Type B pancreatic cell (in vitro differentiated cells): ENCODE results near the gene GATAD2B. TPM values are rescaled to one million over a fixed set of nuclear protein-coding genes. Genes with fewer than 3 reads are reported as not detected.
"Not testable (repeated sequence)": the region's sequence is repeated elsewhere in the genome, so short reads cannot be mapped to it uniquely, and the experiment has no call there.

ENCODE experiments used
- DNase-seq: peaks from one replicate; pipeline ENCODE4 v3.0.0; 2021; ENCODE audit warnings: mixed read lengths; ENCODE audit not compliant: unreplicated experiment; ENCODE audit errors: extremely low spot score
- H3K27ac Mint-ChIP-seq: 2 replicates; pipeline ENCODE4 v1.8.0; 2021; ENCODE audit warnings: mild to moderate bottlenecking, mixed read lengths
- H3K27me3 Mint-ChIP-seq: 2 replicates; pipeline ENCODE4 v1.8.0; 2021; ENCODE audit warnings: mixed read lengths
- H3K36me3 Mint-ChIP-seq: 2 replicates; pipeline ENCODE4 v1.8.0; 2021; ENCODE audit warnings: mixed read lengths
- H3K4me1 Mint-ChIP-seq: one replicate; pipeline ENCODE4 v1.8.0; 2021; ENCODE audit warnings: mixed read lengths; ENCODE audit not compliant: unreplicated experiment
- H3K4me3 Mint-ChIP-seq: 2 replicates; pipeline ENCODE4 v1.8.0; 2021; ENCODE audit warnings: mild to moderate bottlenecking, mixed read lengths
- H3K9me3 Mint-ChIP-seq: 2 replicates; pipeline ENCODE4 v1.8.0; 2021; ENCODE audit warnings: mixed read lengths
- total RNA-seq: library from RNA; stranded (reverse); gene quantifications from 2 replicates; pipeline ENCODE4 v1.2.1, GENCODE V29; 2021; ENCODE audit warnings: low replicate concordance
- TF ChIP-seq, protein P1 (sequence below): fragments of 200-600 bp; sonication (generic); conservative IDR thresholded peaks from 2 replicates; pipeline ENCODE4 v1.5.0; 2021; ENCODE audit warnings: antibody characterized with exemption, mild to moderate bottlenecking

GATAD2B gene
- total RNA-seq, 1 donor from 2014 or later: 51.4 TPM

GRCh38 chr1:153849487-153850185, 73.1 kb downstream of the GATAD2B start:
- peaks cover 4% of the 10 kb centered on the region for H3K4me1 Mint-ChIP-seq
- H3K4me3 Mint-ChIP-seq: no peak overlapping the region
- H3K9me3 Mint-ChIP-seq: no peaks in the 10 kb centered on the region
- H3K27me3 Mint-ChIP-seq: no peaks in the 10 kb centered on the region
- no peak for DNase-seq
- H3K27ac Mint-ChIP-seq: no peak overlapping the region
- peaks cover 31% of the 10 kb centered on the region for H3K36me3 Mint-ChIP-seq
- TF ChIP-seq, protein P1, sequence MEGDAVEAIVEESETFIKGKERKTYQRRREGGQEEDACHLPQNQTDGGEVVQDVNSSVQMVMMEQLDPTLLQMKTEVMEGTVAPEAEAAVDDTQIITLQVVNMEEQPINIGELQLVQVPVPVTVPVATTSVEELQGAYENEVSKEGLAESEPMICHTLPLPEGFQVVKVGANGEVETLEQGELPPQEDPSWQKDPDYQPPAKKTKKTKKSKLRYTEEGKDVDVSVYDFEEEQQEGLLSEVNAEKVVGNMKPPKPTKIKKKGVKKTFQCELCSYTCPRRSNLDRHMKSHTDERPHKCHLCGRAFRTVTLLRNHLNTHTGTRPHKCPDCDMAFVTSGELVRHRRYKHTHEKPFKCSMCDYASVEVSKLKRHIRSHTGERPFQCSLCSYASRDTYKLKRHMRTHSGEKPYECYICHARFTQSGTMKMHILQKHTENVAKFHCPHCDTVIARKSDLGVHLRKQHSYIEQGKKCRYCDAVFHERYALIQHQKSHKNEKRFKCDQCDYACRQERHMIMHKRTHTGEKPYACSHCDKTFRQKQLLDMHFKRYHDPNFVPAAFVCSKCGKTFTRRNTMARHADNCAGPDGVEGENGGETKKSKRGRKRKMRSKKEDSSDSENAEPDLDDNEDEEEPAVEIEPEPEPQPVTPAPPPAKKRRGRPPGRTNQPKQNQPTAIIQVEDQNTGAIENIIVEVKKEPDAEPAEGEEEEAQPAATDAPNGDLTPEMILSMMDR: no peak

- peaks cover 30% of the 10 kb centered on the region for H3K36me3 Mint-ChIP-seq
- TF ChIP-seq, protein P1: no peak
- H3K27ac Mint-ChIP-seq: no peak overlapping the region
- H3K27me3 Mint-ChIP-seq: no peaks in the 10 kb centered on the region
- peaks cover 7% of the 10 kb centered on the region for H3K4me1 Mint-ChIP-seq
- H3K4me3 Mint-ChIP-seq: no peak overlapping the region
- DNase-seq: no peak
- H3K9me3 Mint-ChIP-seq: peaks cover 3% of the 10 kb centered on the region
Measured at GRCh38 chr1:153848805-153849204, 74.0 kb downstream of the GATAD2B start.

- Mint-ChIP-seq H3K27me3 (no peaks in the 10 kb centered on the region), H3K9me3 (peaks cover 6% of the 10 kb centered on the region), H3K4me1 (peaks cover 10% of the 10 kb centered on the region), H3K4me3 (no peak overlapping the region), H3K36me3 (peaks cover 18% of the 10 kb centered on the region), H3K27ac (no peak overlapping the region)
- DNase-seq: no peak
- TF ChIP-seq, protein P1: no peak
Measured at GRCh38 chr1:153845158-153845557, 77.6 kb downstream of the GATAD2B start.

DNA sequence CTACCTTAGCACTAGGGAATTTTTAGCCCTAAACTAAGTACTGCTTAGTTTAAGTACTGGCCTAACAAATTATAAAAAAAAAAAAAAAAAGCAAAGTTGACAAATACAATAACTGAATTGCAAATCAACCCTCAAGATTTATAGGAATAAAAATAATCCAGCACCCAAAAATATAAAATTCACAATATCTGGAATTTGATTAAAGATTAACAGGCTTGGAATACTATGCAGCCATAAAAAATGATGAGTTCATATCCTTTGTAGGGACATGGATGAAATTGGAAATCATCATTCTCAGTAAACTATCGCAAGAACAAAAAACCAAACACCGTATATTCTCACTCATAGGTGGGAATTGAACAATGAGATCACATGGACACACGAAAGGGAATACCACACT, 78.4 kb downstream of the GATAD2B start:
- not testable (repeated sequence) for H3K4me3 Mint-ChIP-seq, H3K27ac Mint-ChIP-seq, DNase-seq, H3K27me3 Mint-ChIP-seq, H3K9me3 Mint-ChIP-seq
- Mint-ChIP-seq H3K4me1 (peaks cover 10% of the 10 kb centered on the region), H3K36me3 (peaks cover 18% of the 10 kb centered on the region)

DNA sequence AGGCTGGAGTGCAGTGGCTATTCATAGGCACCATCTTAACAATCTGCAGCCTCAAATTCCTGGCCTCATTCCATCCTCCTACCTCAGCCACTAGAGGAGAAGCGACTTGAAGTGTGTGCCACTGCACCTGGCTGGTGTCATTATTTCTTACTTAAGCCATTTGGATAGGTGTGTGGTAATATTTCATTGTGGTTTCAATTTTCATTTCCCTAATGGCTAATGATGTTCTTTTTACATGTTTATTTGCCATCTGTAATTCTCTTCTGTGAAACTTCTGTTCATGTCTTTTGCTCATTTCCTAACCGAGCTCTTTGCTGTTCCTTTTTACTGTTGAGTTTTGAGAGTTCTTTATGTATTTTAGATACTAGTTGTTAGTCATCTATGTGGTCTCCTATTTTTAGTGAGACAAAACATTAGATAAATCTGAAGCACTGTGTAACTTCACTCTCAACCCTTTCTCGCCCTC, 80.7 kb downstream of the GATAD2B start:
- Mint-ChIP-seq H3K36me3 (peaks cover 8% of the 10 kb centered on the region), H3K27me3 (no peaks in the 10 kb centered on the region), H3K4me3 (no peak overlapping the region), H3K4me1 (peaks cover 6% of the 10 kb centered on the region), H3K27ac (no peak overlapping the region), H3K9me3 (peaks cover 6% of the 10 kb centered on the region)
- TF ChIP-seq, protein P1: no peak
- no peak for DNase-seq

- Mint-ChIP-seq H3K27ac (no peak overlapping the region), H3K4me1 (peaks cover 6% of the 10 kb centered on the region), H3K27me3 (no peaks in the 10 kb centered on the region), H3K36me3 (peaks cover 8% of the 10 kb centered on the region), H3K4me3 (no peak overlapping the region), H3K9me3 (peaks cover 6% of the 10 kb centered on the region)
- TF ChIP-seq, protein P1: no peak
- DNase-seq: no peak
Measured at GRCh38 chr1:153841463-153841994, 81.2 kb downstream of the GATAD2B start.

GRCh38 chr1:153840774-153841173, 82.0 kb downstream of the GATAD2B start:
- H3K27me3 Mint-ChIP-seq, H3K9me3 Mint-ChIP-seq, H3K27ac Mint-ChIP-seq, H3K4me1 Mint-ChIP-seq, DNase-seq, H3K4me3 Mint-ChIP-seq, H3K36me3 Mint-ChIP-seq: not testable (repeated sequence)

DNA sequence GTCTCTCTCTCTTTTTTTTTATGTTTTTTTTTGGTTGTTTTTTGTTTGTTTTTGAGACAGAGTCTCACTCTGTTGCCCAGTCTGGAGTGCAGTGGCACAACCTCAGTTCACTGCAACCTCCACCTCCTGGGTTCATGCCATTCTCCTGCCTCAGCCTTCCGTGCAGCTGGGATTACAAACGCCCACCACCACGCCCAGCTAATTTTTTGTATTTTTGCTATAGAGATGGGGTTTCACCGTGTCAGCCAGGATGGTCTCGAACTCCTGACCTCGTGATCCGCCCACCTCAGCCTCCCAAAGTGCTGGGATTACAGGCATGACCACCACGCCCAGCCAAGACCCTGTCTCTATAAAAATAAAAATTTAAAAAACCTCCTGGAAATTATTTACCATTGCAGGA, 88.8 kb downstream of the GATAD2B start:
- H3K4me1 Mint-ChIP-seq, H3K9me3 Mint-ChIP-seq, DNase-seq, H3K27ac Mint-ChIP-seq, H3K36me3 Mint-ChIP-seq, H3K27me3 Mint-ChIP-seq, H3K4me3 Mint-ChIP-seq: not testable (repeated sequence)
